Effector memory CD4-positive, alpha-beta T cell (primary cell): ENCODE measurements around the gene TAS1R2.

Experiments used
- DNase-seq, 3 donors: peaks; one replicate each; pipeline ENCODE4 v3.0.0-alpha.2; 2020
- H3K27ac ChIP-seq: 2 replicates; pipeline ENCODE4 v1.7.0; 2013; ENCODE audit warnings: mild to moderate bottlenecking, low read length, moderate library complexity; ENCODE audit not compliant: insufficient read depth, poor library complexity, severe bottlenecking
- H3K27me3 ChIP-seq: replicated peaks from 2 replicates; pipeline ENCODE4 v1.7.0; 2013; ENCODE audit warnings: mild to moderate bottlenecking, low read length; ENCODE audit not compliant: insufficient read depth, control insufficient read depth, poor library complexity, severe bottlenecking
- H3K36me3 ChIP-seq: 2 replicates; pipeline ENCODE4 v1.7.0; 2013; ENCODE audit warnings: mild to moderate bottlenecking, low read length, moderate library complexity; ENCODE audit not compliant: control insufficient read depth, insufficient read depth
- H3K4me1 ChIP-seq: 2 replicates; pipeline ENCODE4 v1.7.0; 2013; ENCODE audit warnings: low read length, mild to moderate bottlenecking; ENCODE audit not compliant: control insufficient read depth, insufficient read depth, poor library complexity, severe bottlenecking
- H3K4me3 ChIP-seq: 2 replicates; pipeline ENCODE4 v1.7.0; 2013; ENCODE audit warnings: low read length, low read depth, mild to moderate bottlenecking; ENCODE audit not compliant: insufficient read depth, poor library complexity, severe bottlenecking
- H3K9me3 ChIP-seq: 2 replicates; pipeline ENCODE4 v1.7.0; 2013; ENCODE audit warnings: mild to moderate bottlenecking, low read length, moderate library complexity; ENCODE audit not compliant: control insufficient read depth

Gene TAS1R2

GRCh38 chr1:18805150-18805879 is 54.1 kb downstream of the TAS1R2 start:
- Histone ChIP-seq H3K4me3 (no peak overlapping the region), H3K36me3 (no peaks in the 10 kb centered on the region), H3K27me3 (peaks cover 4% of the 10 kb centered on the region), H3K4me1 (no peaks in the 10 kb centered on the region), H3K27ac (no peak overlapping the region), H3K9me3 (no peaks in the 10 kb centered on the region)
- no peak for DNase-seq

GRCh38 chr1:18803851-18804250 is 55.6 kb downstream of the TAS1R2 start:
- Histone ChIP-seq H3K36me3 (no peaks in the 10 kb centered on the region), H3K4me1 (no peaks in the 10 kb centered on the region), H3K27ac (no peak overlapping the region), H3K4me3 (no peak overlapping the region), H3K9me3 (no peaks in the 10 kb centered on the region), H3K27me3 (peaks cover 4% of the 10 kb centered on the region)
- no peak for DNase-seq

GRCh38 chr1:18803151-18803791 is 56.2 kb downstream of the TAS1R2 start:
- peaks cover 4% of the 10 kb centered on the region for H3K27me3 ChIP-seq
- H3K27ac ChIP-seq: no peak overlapping the region
- H3K9me3 ChIP-seq: no peaks in the 10 kb centered on the region
- no peaks in the 10 kb centered on the region for H3K36me3 ChIP-seq
- no peak overlapping the region for H3K4me3 ChIP-seq
- DNase-seq: no peak
- no peaks in the 10 kb centered on the region for H3K4me1 ChIP-seq

GRCh38 chr1:18802231-18802630 is 57.2 kb downstream of the TAS1R2 start:
- Histone ChIP-seq H3K9me3 (no peaks in the 10 kb centered on the region), H3K36me3 (no peaks in the 10 kb centered on the region), H3K27me3 (peaks cover 4% of the 10 kb centered on the region), H3K4me1 (no peaks in the 10 kb centered on the region), H3K27ac (no peak overlapping the region), H3K4me3 (no peak overlapping the region)
- no peak for DNase-seq

- Histone ChIP-seq H3K27ac (no peak overlapping the region), H3K36me3 (no peaks in the 10 kb centered on the region), H3K4me1 (no peaks in the 10 kb centered on the region), H3K27me3 (no peaks in the 10 kb centered on the region), H3K4me3 (no peak overlapping the region), H3K9me3 (no peaks in the 10 kb centered on the region)
- DNase-seq: no peak
Measured at GRCh38 chr1:18800258-18800657, 59.2 kb downstream of the TAS1R2 start.

- no peaks in the 10 kb centered on the region for H3K9me3 ChIP-seq
- H3K4me1 ChIP-seq: no peaks in the 10 kb centered on the region
- no peak overlapping the region for H3K4me3 ChIP-seq
- H3K27me3 ChIP-seq: no peaks in the 10 kb centered on the region
- no peak for DNase-seq
- H3K36me3 ChIP-seq: no peaks in the 10 kb centered on the region
- H3K27ac ChIP-seq: no peak overlapping the region
Measured at GRCh38 chr1:18799454-18799853, 60.0 kb downstream of the TAS1R2 start.

- no peaks in the 10 kb centered on the region for H3K36me3 ChIP-seq
- H3K9me3 ChIP-seq: no peaks in the 10 kb centered on the region
- no peak for DNase-seq
- no peak overlapping the region for H3K4me3 ChIP-seq
- no peaks in the 10 kb centered on the region for H3K27me3 ChIP-seq
- H3K27ac ChIP-seq: no peak overlapping the region
- H3K4me1 ChIP-seq: no peaks in the 10 kb centered on the region
Measured at GRCh38 chr1:18798946-18799345, 60.5 kb downstream of the TAS1R2 start.

- Histone ChIP-seq H3K4me1 (no peaks in the 10 kb centered on the region), H3K27me3 (no peaks in the 10 kb centered on the region), H3K27ac (no peak overlapping the region), H3K9me3 (no peaks in the 10 kb centered on the region), H3K36me3 (no peaks in the 10 kb centered on the region), H3K4me3 (no peak overlapping the region)
- DNase-seq: no peak
Measured at GRCh38 chr1:18798533-18798932, 60.9 kb downstream of the TAS1R2 start.

GRCh38 chr1:18796950-18797349 is 62.5 kb downstream of the TAS1R2 start:
- no peak overlapping the region for H3K4me3 ChIP-seq
- no peak overlapping the region for H3K27ac ChIP-seq
- no peaks in the 10 kb centered on the region for H3K4me1 ChIP-seq
- H3K9me3 ChIP-seq: no peaks in the 10 kb centered on the region
- no peaks in the 10 kb centered on the region for H3K27me3 ChIP-seq
- H3K36me3 ChIP-seq: no peaks in the 10 kb centered on the region
- no peak for DNase-seq

GRCh38 chr1:18795002-18795689 is 64.3 kb downstream of the TAS1R2 start:
- no peak overlapping the region for H3K4me3 ChIP-seq
- no peak overlapping the region for H3K27ac ChIP-seq
- H3K36me3 ChIP-seq: no peaks in the 10 kb centered on the region
- H3K9me3 ChIP-seq: no peaks in the 10 kb centered on the region
- H3K4me1 ChIP-seq: no peaks in the 10 kb centered on the region
- no peak for DNase-seq
- no peaks in the 10 kb centered on the region for H3K27me3 ChIP-seq
